ENCODE measurements around the gene RECQL5. TPM values are rescaled to one million over a fixed set of nuclear protein-coding genes. Genes with fewer than 3 reads are reported as not detected.

RECQL5 gene
- total and polyA plus RNA-seq, 7 experiments from 2014 or later: 12.4 to 76.5 (median 43.5) TPM

- peak within 1 kb of the TSS in 2 of 10 donors; percentile 19 to 21 for H3K4me3 Mint-ChIP-seq
- H3K27ac Mint-ChIP-seq: peak within 1 kb of the TSS in 3 of 9 donors; percentile 12 to 43 (median 35)
Measured at GRCh38 chr17:75632863-75633485, 34.0 kb downstream of the RECQL5 start, which contains the start of gene SMIM5. Gene SMIM5, plus strand, starts transcription at chr17:75633434. Its CDS starts 6,768 bp downstream, at chr17:75640202.

GRCh38 chr17:75632428-75632827 lies 34.5 kb downstream of the RECQL5 start:
- no peak overlapping the region for H3K27ac Mint-ChIP-seq
- DNase-seq (no peak), ATAC-seq (no peak)
- ChIA-PET POLR2A (no interaction called here), CTCF (interaction anchor here (0.6 to 4.8 kb wide), 24 partner anchors 8 to 365 kb away, joined by 3 to 106 read pairs (median 4); partner anchors contain the start of genes GALK1, MYO15B and SLC25A19)
- no peaks in the 10 kb centered on the region for H3K27me3 Mint-ChIP-seq
- H3K4me1 ChIP-seq (ENCODE audit: control insufficient read depth in 2 of 2, insufficient read depth in 2 of 2, low read length in 2 of 2): peaks cover 0 to 8% of the 10 kb centered on the region in 2 donors
- no peaks in the 10 kb centered on the region for H3K36me3 Mint-ChIP-seq
- H3K4me1 Mint-ChIP-seq: peaks cover 3 to 14% (median 7%) of the 10 kb centered on the region in 7 donors
- H3K27me3 ChIP-seq (ENCODE audit: control insufficient read depth in 2 of 2, insufficient read depth in 2 of 2, low read length in 2 of 2): no peaks in the 10 kb centered on the region
- no peaks in the 10 kb centered on the region for H3K9me3 ChIP-seq (ENCODE audit: control insufficient read depth in 2 of 3, low read length in 3 of 3)
- intact Hi-C loops (cut with micrococcal nuclease): no loop called here
- no peak overlapping the region for H3K4me3 Mint-ChIP-seq
- H3K36me3 ChIP-seq (ENCODE audit: control insufficient read depth in 2 of 3, insufficient read depth in 3 of 3, low read length in 3 of 3): peaks cover 0 to 28% (median 0%) of the 10 kb centered on the region in 3 experiments
- H3K27ac ChIP-seq (ENCODE audit: low read depth, low read length): no peak overlapping the region
- H3K9me3 Mint-ChIP-seq: no peaks in the 10 kb centered on the region
- no peak overlapping the region for H3K4me3 ChIP-seq (ENCODE audit: low read length)

More at GRCh38 chr17:75632863-75633485, 34.0 kb downstream of the RECQL5 start, which contains the start of gene SMIM5:
- H3K36me3 ChIP-seq (ENCODE audit: control insufficient read depth in 2 of 3, insufficient read depth in 3 of 3, low read length in 3 of 3): peaks cover 0 to 26% (median 0%) of the 10 kb centered on the region in 3 experiments
- DNase-seq (peak; percentile 62 to 85 (median 80)), ATAC-seq (peak; percentile 93)
- intact Hi-C loops (cut with micrococcal nuclease): loop anchor here (1.0 kb wide), 3 partner anchors 88 to 207 kb away; partner anchors contain the start of gene ITGB4 (in 1 of the 2)
- peaks cover 0 to 8% of the 10 kb centered on the region in 2 donors for H3K4me1 ChIP-seq (ENCODE audit: control insufficient read depth in 2 of 2, insufficient read depth in 2 of 2, low read length in 2 of 2)
- POLR2A ChIA-PET: interaction anchor here (0.7 kb wide), 1 partner anchor 157 kb away, joined by 3 read pairs; no protein-coding TSS in a partner anchor
- H3K9me3 ChIP-seq (ENCODE audit: control insufficient read depth in 2 of 3, low read length in 3 of 3): no peaks in the 10 kb centered on the region
- H3K9me3 Mint-ChIP-seq: no peaks in the 10 kb centered on the region
- no peak within 1 kb of the TSS for H3K27ac ChIP-seq (ENCODE audit: low read depth, low read length)
- CTCF ChIA-PET: interaction anchor here (0.6 to 4.8 kb wide), 34 partner anchors 9 to 652 kb away, joined by 3 to 106 read pairs (median 4); partner anchors contain the start of genes GALK1, MYO15B, RECQL5 and SAP30BP
- no peaks in the 10 kb centered on the region for H3K27me3 ChIP-seq (ENCODE audit: control insufficient read depth in 2 of 2, insufficient read depth in 2 of 2, low read length in 2 of 2)
- no peaks in the 10 kb centered on the region for H3K27me3 Mint-ChIP-seq
- H3K4me3 ChIP-seq (ENCODE audit: low read length): no peak within 1 kb of the TSS
- peaks cover 3 to 14% (median 7%) of the 10 kb centered on the region in 7 donors for H3K4me1 Mint-ChIP-seq
- no peaks in the 10 kb centered on the region for H3K36me3 Mint-ChIP-seq

- ATAC-seq (no peak), DNase-seq (no peak)
- Histone ChIP-seq H3K4me3 (ENCODE audit: low read length) (no peak overlapping the region), H3K4me1 (ENCODE audit: control insufficient read depth in 2 of 2, insufficient read depth in 2 of 2, low read length in 2 of 2) (peaks cover 0 to 8% of the 10 kb centered on the region in 2 donors), H3K9me3 (ENCODE audit: control insufficient read depth in 2 of 3, low read length in 3 of 3) (no peaks in the 10 kb centered on the region), H3K27ac (ENCODE audit: low read depth, low read length) (no peak overlapping the region), H3K36me3 (ENCODE audit: control insufficient read depth in 2 of 3, insufficient read depth in 3 of 3, low read length in 3 of 3) (peaks cover 0 to 39% (median 0%) of the 10 kb centered on the region in 3 experiments), H3K27me3 (ENCODE audit: control insufficient read depth in 2 of 2, insufficient read depth in 2 of 2, low read length in 2 of 2) (no peaks in the 10 kb centered on the region)
- ChIA-PET POLR2A (no interaction called here), CTCF (interaction anchor here (0.6 to 4.8 kb wide), 2 partner anchors 116 to 1822 kb away, joined by 4 to 106 read pairs; no protein-coding TSS in a partner anchor)
- H3K36me3 Mint-ChIP-seq: no peaks in the 10 kb centered on the region
- intact Hi-C loops (cut with micrococcal nuclease): no loop called here
- no peaks in the 10 kb centered on the region for H3K9me3 Mint-ChIP-seq
- peaks cover 3 to 14% (median 7%) of the 10 kb centered on the region in 7 donors for H3K4me1 Mint-ChIP-seq
- no peak overlapping the region for H3K4me3 Mint-ChIP-seq
- no peak overlapping the region for H3K27ac Mint-ChIP-seq
- H3K27me3 Mint-ChIP-seq: no peaks in the 10 kb centered on the region
Measured at GRCh38 chr17:75631353-75631752, 35.6 kb downstream of the RECQL5 start.

GRCh38 chr17:75630071-75630917 lies 36.7 kb downstream of the RECQL5 start:
- H3K4me1 Mint-ChIP-seq: peaks cover 3 to 14% (median 7%) of the 10 kb centered on the region in 7 donors
- Histone ChIP-seq H3K36me3 (ENCODE audit: control insufficient read depth in 2 of 3, insufficient read depth in 3 of 3, low read length in 3 of 3) (peaks cover 0 to 49% (median 0%) of the 10 kb centered on the region in 3 experiments), H3K4me1 (ENCODE audit: control insufficient read depth in 2 of 2, insufficient read depth in 2 of 2, low read length in 2 of 2) (peaks cover 0 to 8% of the 10 kb centered on the region in 2 donors), H3K4me3 (ENCODE audit: low read length) (no peak overlapping the region), H3K27me3 (ENCODE audit: control insufficient read depth in 2 of 2, insufficient read depth in 2 of 2, low read length in 2 of 2) (no peaks in the 10 kb centered on the region), H3K27ac (ENCODE audit: low read depth, low read length) (no peak overlapping the region), H3K9me3 (ENCODE audit: control insufficient read depth in 2 of 3, low read length in 3 of 3) (no peaks in the 10 kb centered on the region)
- ATAC-seq (no peak), DNase-seq (no peak)
- H3K36me3 Mint-ChIP-seq: no peaks in the 10 kb centered on the region
- intact Hi-C loops (cut with micrococcal nuclease): no loop called here
- H3K27me3 Mint-ChIP-seq: no peaks in the 10 kb centered on the region
- POLR2A ChIA-PET: interaction anchor here (1.0 kb wide), 1 partner anchor 123 kb away, joined by 3 read pairs; no protein-coding TSS in a partner anchor
- CTCF ChIA-PET: interaction anchor here (0.6 to 4.8 kb wide), 4 partner anchors 117 to 1823 kb away, joined by 4 to 106 read pairs (median 14); no protein-coding TSS in a partner anchor
- no peak overlapping the region for H3K27ac Mint-ChIP-seq
- H3K4me3 Mint-ChIP-seq: no peak overlapping the region
- no peaks in the 10 kb centered on the region for H3K9me3 Mint-ChIP-seq

- intact Hi-C loops (cut with micrococcal nuclease): no loop called here
- Histone ChIP-seq H3K27ac (ENCODE audit: low read depth, low read length) (no peak overlapping the region), H3K4me3 (ENCODE audit: low read length) (no peak overlapping the region), H3K4me1 (ENCODE audit: control insufficient read depth in 2 of 2, insufficient read depth in 2 of 2, low read length in 2 of 2) (peaks cover 0 to 8% of the 10 kb centered on the region in 2 donors), H3K36me3 (ENCODE audit: control insufficient read depth in 2 of 3, insufficient read depth in 3 of 3, low read length in 3 of 3) (peaks cover 0 to 60% (median 0%) of the 10 kb centered on the region in 3 experiments), H3K9me3 (ENCODE audit: control insufficient read depth in 2 of 3, low read length in 3 of 3) (no peaks in the 10 kb centered on the region), H3K27me3 (ENCODE audit: control insufficient read depth in 2 of 2, insufficient read depth in 2 of 2, low read length in 2 of 2) (no peaks in the 10 kb centered on the region)
- CTCF ChIA-PET: interaction anchor here (1.0 to 3.0 kb wide), 2 partner anchors 119 to 124 kb away, joined by 4 to 23 read pairs; no protein-coding TSS in a partner anchor
- H3K9me3 Mint-ChIP-seq: no peaks in the 10 kb centered on the region
- POLR2A ChIA-PET: interaction anchor here (0.7 kb wide), 1 partner anchor 18 kb away, joined by 3 read pairs; no protein-coding TSS in a partner anchor
- H3K4me3 Mint-ChIP-seq: no peak overlapping the region
- H3K27me3 Mint-ChIP-seq: no peaks in the 10 kb centered on the region
- no peaks in the 10 kb centered on the region for H3K36me3 Mint-ChIP-seq
- no peak overlapping the region for H3K27ac Mint-ChIP-seq
- DNase-seq: no peak
- H3K4me1 Mint-ChIP-seq: peaks cover 3 to 14% (median 7%) of the 10 kb centered on the region in 7 donors
- no peak for ATAC-seq
Measured at GRCh38 chr17:75629157-75629556, 37.8 kb downstream of the RECQL5 start.

- Histone ChIP-seq H3K9me3 (ENCODE audit: control insufficient read depth in 2 of 3, low read length in 3 of 3) (no peaks in the 10 kb centered on the region), H3K36me3 (ENCODE audit: control insufficient read depth in 2 of 3, insufficient read depth in 3 of 3, low read length in 3 of 3) (peaks cover 0 to 64% (median 0%) of the 10 kb centered on the region in 3 experiments), H3K4me3 (ENCODE audit: low read length) (no peak overlapping the region), H3K27me3 (ENCODE audit: control insufficient read depth in 2 of 2, insufficient read depth in 2 of 2, low read length in 2 of 2) (no peaks in the 10 kb centered on the region), H3K4me1 (ENCODE audit: control insufficient read depth in 2 of 2, insufficient read depth in 2 of 2, low read length in 2 of 2) (peaks cover 0 to 4% of the 10 kb centered on the region in 2 donors), H3K27ac (ENCODE audit: low read depth, low read length) (no peak overlapping the region)
- Mint-ChIP-seq H3K36me3 (no peaks in the 10 kb centered on the region), H3K4me3 (no peak overlapping the region), H3K9me3 (no peaks in the 10 kb centered on the region), H3K27me3 (no peaks in the 10 kb centered on the region), H3K27ac (no peak overlapping the region), H3K4me1 (peaks cover 0 to 8% (median 3%) of the 10 kb centered on the region in 7 donors)
- ChIA-PET CTCF (interaction anchor here (0.7 to 3.0 kb wide), 2 partner anchors 27 to 120 kb away, joined by 3 to 23 read pairs; no protein-coding TSS in a partner anchor), POLR2A (no interaction called here)
- intact Hi-C loops (cut with micrococcal nuclease): no loop called here
- no peak for ATAC-seq
- DNase-seq: no peak
Measured at GRCh38 chr17:75628425-75628824, 38.5 kb downstream of the RECQL5 start.

Measured in naive thymus-derived CD4-positive, alpha-beta T cell (primary cell).